Omental fat pad (tissue), 4 donors: ENCODE data around the gene PKD2L2. TPM values are rescaled to one million over a fixed set of nuclear protein-coding genes. Genes with fewer than 3 reads are reported as not detected.

Experiments
- ATAC-seq: fragments of 150-250 bp; one replicate; pipeline ENCODE4 v1.9.1; 2016; ENCODE audit warnings: mild to moderate bottlenecking, moderate library complexity; ENCODE audit not compliant: low FRiP score
- DNase-seq: peaks from one replicate; pipeline ENCODE4 v3.0.0-alpha.2; 2019; ENCODE audit warnings: low spot score
- total RNA-seq, 4 donors: library from RNA; depleted of rRNA; stranded (reverse); fragments of >200 nt; gene quantifications; one replicate each; pipeline ENCODE4 v1.1.0, GENCODE V29; 2016
- TF ChIP-seq, protein P1 (sequence below), 3 donors: fragments of 450-650 bp; IDR thresholded peaks; one replicate each; pipeline ENCODE4 v1.5.1; 2016 to 2017; ENCODE audit warnings: antibody characterized with exemption in 3 of 3, mild to moderate bottlenecking in 3 of 3, moderate library complexity in 2 of 3

Gene PKD2L2
- total RNA-seq, 4 donors from 2014 or later, result not detected

DNA sequence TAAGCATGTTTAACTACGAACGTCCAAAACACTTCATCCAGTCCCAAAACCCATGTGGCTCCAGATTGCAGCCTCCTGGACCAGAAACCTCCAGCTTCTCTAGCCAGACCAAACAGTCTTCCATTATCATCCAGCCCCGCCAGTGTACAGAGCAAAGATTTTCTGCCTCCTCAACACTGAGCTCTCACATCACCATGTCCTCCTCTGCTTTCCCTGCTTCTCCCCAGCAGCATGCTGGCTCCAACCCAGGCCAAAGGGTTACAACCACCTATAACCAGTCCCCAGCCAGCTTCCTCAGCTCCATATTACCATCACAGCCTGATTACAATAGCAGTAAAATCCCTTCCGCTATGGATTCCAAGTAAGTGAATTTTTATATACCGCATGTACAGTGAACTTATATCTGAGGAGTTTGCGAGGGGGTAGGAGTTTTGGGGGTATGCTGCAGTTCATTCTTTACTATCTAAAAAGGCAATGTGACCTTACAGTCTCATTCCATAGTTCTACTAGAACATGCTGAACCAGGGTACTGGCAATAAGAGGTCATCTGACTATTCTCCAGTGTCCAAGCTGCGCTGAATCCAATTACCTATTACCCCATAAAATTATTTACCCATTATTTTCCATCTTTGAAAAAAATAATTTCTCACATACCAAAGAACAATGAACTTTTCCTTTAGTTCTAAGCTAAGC, 18.5 kb upstream of the PKD2L2 start:
- ATAC-seq (no peak), DNase-seq (no peak)
- TF ChIP-seq, protein P1, sequence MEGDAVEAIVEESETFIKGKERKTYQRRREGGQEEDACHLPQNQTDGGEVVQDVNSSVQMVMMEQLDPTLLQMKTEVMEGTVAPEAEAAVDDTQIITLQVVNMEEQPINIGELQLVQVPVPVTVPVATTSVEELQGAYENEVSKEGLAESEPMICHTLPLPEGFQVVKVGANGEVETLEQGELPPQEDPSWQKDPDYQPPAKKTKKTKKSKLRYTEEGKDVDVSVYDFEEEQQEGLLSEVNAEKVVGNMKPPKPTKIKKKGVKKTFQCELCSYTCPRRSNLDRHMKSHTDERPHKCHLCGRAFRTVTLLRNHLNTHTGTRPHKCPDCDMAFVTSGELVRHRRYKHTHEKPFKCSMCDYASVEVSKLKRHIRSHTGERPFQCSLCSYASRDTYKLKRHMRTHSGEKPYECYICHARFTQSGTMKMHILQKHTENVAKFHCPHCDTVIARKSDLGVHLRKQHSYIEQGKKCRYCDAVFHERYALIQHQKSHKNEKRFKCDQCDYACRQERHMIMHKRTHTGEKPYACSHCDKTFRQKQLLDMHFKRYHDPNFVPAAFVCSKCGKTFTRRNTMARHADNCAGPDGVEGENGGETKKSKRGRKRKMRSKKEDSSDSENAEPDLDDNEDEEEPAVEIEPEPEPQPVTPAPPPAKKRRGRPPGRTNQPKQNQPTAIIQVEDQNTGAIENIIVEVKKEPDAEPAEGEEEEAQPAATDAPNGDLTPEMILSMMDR (IDR thresholded peaks at IDR 0.05), result no peak

DNA sequence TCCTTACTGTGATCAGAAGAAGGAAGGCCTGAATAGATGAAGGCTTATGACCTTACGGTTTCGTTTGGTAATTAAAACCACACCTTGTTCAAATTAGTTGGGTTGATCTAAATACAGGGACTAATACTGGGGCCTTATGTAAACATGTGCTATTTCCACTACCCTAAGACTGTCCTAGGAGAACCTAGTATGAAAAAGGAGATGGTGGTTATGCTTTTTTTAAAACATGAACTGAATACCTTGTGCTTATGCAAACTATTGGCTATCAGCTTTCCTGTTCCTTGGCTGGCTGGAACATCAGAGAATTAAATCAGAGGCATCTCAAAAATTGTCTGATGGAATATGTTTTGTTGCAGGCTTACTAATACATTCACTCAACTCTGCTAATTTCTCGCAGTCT, 17.7 kb upstream of the PKD2L2 start:
- DNase-seq, result no peak
- TF ChIP-seq, protein P1 (IDR thresholded peaks at IDR 0.05), result no peak
- no peak for ATAC-seq

DNA sequence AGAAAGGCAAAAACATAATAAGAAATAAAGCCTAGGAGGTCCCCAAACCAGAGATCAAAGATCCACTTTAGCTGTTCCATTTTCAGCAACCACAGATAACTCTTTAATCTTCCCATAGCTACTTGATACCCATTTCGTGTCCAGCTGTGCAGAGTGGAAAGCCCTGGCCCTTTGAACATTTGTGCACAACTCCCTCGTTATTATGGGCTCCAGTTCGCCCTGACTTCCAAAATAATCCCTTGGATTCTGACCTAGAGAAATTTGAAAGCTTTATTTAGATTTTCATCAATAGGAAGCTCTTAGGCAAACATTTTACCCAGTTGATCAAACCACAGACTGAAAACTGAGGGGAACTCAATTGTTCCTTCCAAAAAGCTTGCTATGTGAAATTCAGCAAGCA, 16.8 kb upstream of the PKD2L2 start:
- TF ChIP-seq, protein P1 (IDR thresholded peaks at IDR 0.05), result no peak
- DNase-seq, result no peak

DNA sequence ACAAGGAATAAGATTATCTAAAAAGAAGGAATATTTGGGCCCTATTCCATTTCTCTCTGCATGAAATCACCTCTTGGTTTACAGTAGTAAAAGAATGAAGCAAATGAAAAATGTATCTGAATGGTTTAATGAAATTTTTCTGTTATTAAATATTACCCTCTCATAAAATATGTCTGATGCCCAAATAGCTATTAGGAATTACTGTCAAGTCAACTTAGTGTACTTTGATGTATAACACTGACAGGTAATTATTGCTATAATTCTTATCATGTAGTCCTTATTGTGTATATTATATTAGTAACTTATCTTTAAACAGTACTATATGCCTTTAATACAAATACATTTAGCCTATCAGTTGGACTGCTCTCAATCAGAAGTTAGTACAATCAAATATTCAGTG, 13.2 kb upstream of the PKD2L2 start:
- no peak for DNase-seq
- TF ChIP-seq, protein P1 (IDR thresholded peaks at IDR 0.05), result no peak
- no peak for ATAC-seq

More for the DNA sequence above, 16.8 kb upstream of the PKD2L2 start:
- no peak for ATAC-seq

DNA sequence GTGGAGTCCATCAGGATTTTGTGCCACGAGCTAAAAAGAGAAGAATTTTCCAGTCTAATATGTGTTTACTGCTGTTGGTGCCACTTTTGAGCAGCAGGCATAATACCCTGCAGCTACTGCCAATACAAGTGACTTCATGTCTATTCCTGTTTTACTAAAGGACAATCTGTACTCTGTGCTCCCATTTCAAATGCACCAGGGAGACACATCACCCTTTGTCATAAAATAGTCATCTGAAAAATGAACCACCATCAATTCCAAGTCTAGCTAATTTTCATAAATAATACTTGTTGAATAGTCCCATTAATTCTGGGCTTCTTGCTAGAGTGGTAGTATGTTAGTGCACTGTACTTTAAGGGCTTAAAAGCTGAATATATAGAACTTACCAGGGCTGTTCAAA, 8.9 kb upstream of the PKD2L2 start:
- no peak for ATAC-seq
- DNase-seq, result no peak
- TF ChIP-seq, protein P1 (IDR thresholded peaks at IDR 0.05), result no peak

DNA sequence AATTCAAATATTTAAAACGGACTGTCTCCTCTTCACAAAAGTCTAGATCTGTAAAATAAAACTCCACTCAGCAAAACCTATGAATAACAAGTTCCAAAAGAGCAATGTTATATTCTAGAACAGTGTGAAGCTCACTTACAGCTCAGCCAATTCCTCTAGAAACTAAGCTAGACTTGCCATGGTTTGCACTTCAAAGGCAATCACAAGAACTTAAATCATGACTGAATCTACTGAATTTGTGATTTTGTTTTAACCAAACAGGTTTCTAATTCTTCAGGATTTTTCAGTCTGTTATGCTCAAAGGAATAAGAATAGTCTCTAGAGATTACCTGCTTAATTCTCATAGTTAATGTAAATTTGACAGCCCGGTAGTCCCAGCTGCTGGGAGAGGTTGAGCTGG, 1.4 kb upstream of the PKD2L2 start:
- TF ChIP-seq, protein P1 (IDR thresholded peaks at IDR 0.05), result no peak
- ATAC-seq (no peak), DNase-seq (no peak)

DNA sequence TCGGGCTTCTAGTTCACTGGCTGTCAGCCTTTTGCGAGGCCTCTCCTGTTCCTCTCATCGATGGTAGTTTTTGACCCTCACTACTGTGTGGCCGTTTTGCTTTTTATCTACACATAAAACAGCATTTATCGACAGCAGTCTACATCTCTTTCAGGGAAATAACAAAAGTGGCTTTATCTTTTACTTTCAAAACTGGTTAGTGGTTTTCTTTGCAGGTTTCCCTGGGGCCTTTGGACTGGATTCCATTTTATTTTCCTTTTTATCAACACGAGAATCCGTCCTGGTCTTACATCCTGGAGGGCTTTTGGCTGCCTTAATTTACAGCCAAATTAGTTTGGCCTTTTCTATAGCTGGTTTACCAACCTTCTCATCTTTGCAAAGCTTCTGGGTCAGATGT, 793 bp upstream of the PKD2L2 start:
- TF ChIP-seq, protein P1 (IDR thresholded peaks at IDR 0.05), result no peak
- ATAC-seq (no peak), DNase-seq (no peak)
